HG03095 (cell line): ENCODE results near the gene SLC25A48.
A peak's percentile ranks its signal among the peaks of the same experiment; 100 is the strongest.
"Not testable (repeated sequence)": the region's sequence is repeated elsewhere in the genome, so short reads cannot be mapped to it uniquely, and the experiment has no call there.

Experiments
- ATAC-seq: cut with Tn5 transposase; IDR thresholded peaks from one replicate; pipeline ENCODE4 v1.9.1; 2021; ENCODE audit warnings: moderate library complexity; ENCODE audit not compliant: unreplicated experiment

Gene SLC25A48

GRCh38 chr5:135829681-135830383 lies 4.6 kb upstream of the SLC25A48 start:
- ATAC-seq: no peak

- ATAC-seq: no peak
These were observed 4.1 kb upstream of the SLC25A48 start for GRCh38 chr5:135830384-135830700.

GRCh38 chr5:135830876-135831275 lies 3.6 kb upstream of the SLC25A48 start:
- ATAC-seq: no peak

- no peak for ATAC-seq
These were observed 3.0 kb upstream of the SLC25A48 start for GRCh38 chr5:135831439-135831838.

GRCh38 chr5:135831851-135832555 lies 2.5 kb upstream of the SLC25A48 start:
- no peak for ATAC-seq

GRCh38 chr5:135832941-135833920 lies 1.2 kb upstream of the SLC25A48 start:
- no peak for ATAC-seq

GRCh38 chr5:135833961-135834638 lies 363 bp upstream of the SLC25A48 start:
- ATAC-seq: peak; percentile 68

GRCh38 chr5:135835766-135836165 lies 1.3 kb downstream of the SLC25A48 start:
- no peak for ATAC-seq

GRCh38 chr5:135838395-135838794 lies 3.9 kb downstream of the SLC25A48 start:
- not testable (repeated sequence) for ATAC-seq

- ATAC-seq: no peak
These were observed 5.1 kb downstream of the SLC25A48 start for GRCh38 chr5:135839566-135839965.

GRCh38 chr5:135840959-135841358 lies 6.5 kb downstream of the SLC25A48 start:
- ATAC-seq: no peak

GRCh38 chr5:135842737-135843136 lies 8.3 kb downstream of the SLC25A48 start:
- ATAC-seq: no peak

- no peak for ATAC-seq
These were observed 9.3 kb downstream of the SLC25A48 start for GRCh38 chr5:135843571-135844337.

GRCh38 chr5:135846311-135846710 lies 11.8 kb downstream of the SLC25A48 start:
- no peak for ATAC-seq

- no peak for ATAC-seq
These were observed 13.5 kb downstream of the SLC25A48 start for GRCh38 chr5:135847976-135848375.

GRCh38 chr5:135850231-135850630 lies 15.8 kb downstream of the SLC25A48 start:
- ATAC-seq: no peak

- ATAC-seq: no peak
These were observed 16.2 kb downstream of the SLC25A48 start for GRCh38 chr5:135850671-135851070.

- ATAC-seq: no peak
These were observed 16.9 kb downstream of the SLC25A48 start for GRCh38 chr5:135851186-135851914.
